Loucy (cell line): ENCODE measurements around the gene KLHDC4.

Experiments
- H2AFZ ChIP-seq: fragments of 200-600 bp; sonication (generic); 2 replicates; pipeline ENCODE4 v1.6.0; 2016; ENCODE audit warnings: antibody characterized with exemption, mild to moderate bottlenecking, low read length, moderate library complexity
- H3F3A ChIP-seq: fragments of 200-600 bp; 2 replicates; pipeline ENCODE4 v1.6.0; 2016; ENCODE audit warnings: antibody characterized with exemption, low read depth, mild to moderate bottlenecking
- H3K27me3 ChIP-seq: fragments of 200-600 bp; sonication (generic); 2 replicates; pipeline ENCODE4 v1.6.1; 2014; ENCODE audit warnings: low read length, mild to moderate bottlenecking; ENCODE audit not compliant: insufficient read depth, poor library complexity, severe bottlenecking
- H3K36me3 ChIP-seq: fragments of 200-600 bp; sonication (generic); 2 replicates; pipeline ENCODE4 v1.6.1; 2016; ENCODE audit warnings: low read length; ENCODE audit not compliant: insufficient read depth
- H3K4me1 ChIP-seq: fragments of 200-600 bp; sonication (generic); 2 replicates; pipeline ENCODE4 v1.5.1; 2014; ENCODE audit warnings: low read length, mild to moderate bottlenecking; ENCODE audit not compliant: insufficient read depth, poor library complexity, severe bottlenecking
- H3K4me2 ChIP-seq: fragments of 200-600 bp; sonication (generic); 2 replicates; pipeline ENCODE4 v1.6.0; 2014; ENCODE audit warnings: antibody characterized with exemption, low read length, low read depth, mild to moderate bottlenecking; ENCODE audit not compliant: poor library complexity, severe bottlenecking
- H3K4me3 ChIP-seq: fragments of 200-600 bp; sonication (generic); 2 replicates; pipeline ENCODE4 v1.5.1; 2014; ENCODE audit warnings: low read length, mild to moderate bottlenecking, mixed read lengths; ENCODE audit not compliant: poor library complexity, severe bottlenecking
- H3K79me2 ChIP-seq: fragments of 200-600 bp; sonication (generic); 2 replicates; pipeline ENCODE4 v1.6.1; 2014; ENCODE audit warnings: low read length; ENCODE audit not compliant: insufficient read depth
- H3K9ac ChIP-seq: fragments of 200-600 bp; sonication (generic); 2 replicates; pipeline ENCODE4 v1.6.0; 2014; ENCODE audit warnings: mild to moderate bottlenecking, low read depth, low read length, moderate library complexity; ENCODE audit not compliant: poor library complexity, severe bottlenecking
- H3K9me2 ChIP-seq: fragments of 200-600 bp; sonication (generic); replicated peaks from 2 replicates; pipeline ENCODE4 v1.6.1; 2016; ENCODE audit warnings: low read depth, low read length, mixed read lengths
- H3K9me3 ChIP-seq: fragments of 200-600 bp; sonication (generic); 2 replicates; pipeline ENCODE4 v1.6.1; 2014; ENCODE audit warnings: mild to moderate bottlenecking, antibody characterized with exemption, low read length, low read depth; ENCODE audit not compliant: insufficient read depth
- H4K20me1 ChIP-seq: fragments of 200-600 bp; sonication (generic); 2 replicates; pipeline ENCODE4 v1.6.0; 2014; ENCODE audit warnings: antibody characterized with exemption, low read length, mild to moderate bottlenecking; ENCODE audit not compliant: insufficient read depth, poor library complexity, severe bottlenecking
- CTCF ChIP-seq: fragments of 200-600 bp; sonication (generic); conservative IDR thresholded peaks from 2 replicates; pipeline ENCODE4 v1.5.1; 2014; ENCODE audit warnings: mild to moderate bottlenecking, antibody characterized with exemption, low read length
- EZH2phosphoT487 ChIP-seq: fragments of 200-600 bp; IDR thresholded peaks from 2 replicates; pipeline ENCODE4 v1.6.1; 2018; ENCODE audit warnings: antibody characterized with exemption, mild to moderate bottlenecking, moderate library complexity, borderline replicate concordance

The KLHDC4 gene

GRCh38 chr16:87687126-87687910 is 78.5 kb downstream of the KLHDC4 start:
- H3K79me2 ChIP-seq, result no peaks in the 10 kb centered on the region
- H3K9me2 ChIP-seq, result no peaks in the 10 kb centered on the region
- no peaks in the 10 kb centered on the region for H3K36me3 ChIP-seq
- H3K9me3 ChIP-seq, result no peaks in the 10 kb centered on the region
- H2AFZ ChIP-seq, result no peak overlapping the region
- H3K4me3 ChIP-seq, result no peak overlapping the region
- no peak overlapping the region for H3K9ac ChIP-seq
- no peaks in the 10 kb centered on the region for H4K20me1 ChIP-seq
- no peaks in the 10 kb centered on the region for H3K27me3 ChIP-seq
- H3K4me2 ChIP-seq, result no peak overlapping the region
- no peaks in the 10 kb centered on the region for H3F3A ChIP-seq
- TF ChIP-seq EZH2phosphoT487, result no peak
- no peak for TF ChIP-seq CTCF
- H3K4me1 ChIP-seq, result no peaks in the 10 kb centered on the region

DNA sequence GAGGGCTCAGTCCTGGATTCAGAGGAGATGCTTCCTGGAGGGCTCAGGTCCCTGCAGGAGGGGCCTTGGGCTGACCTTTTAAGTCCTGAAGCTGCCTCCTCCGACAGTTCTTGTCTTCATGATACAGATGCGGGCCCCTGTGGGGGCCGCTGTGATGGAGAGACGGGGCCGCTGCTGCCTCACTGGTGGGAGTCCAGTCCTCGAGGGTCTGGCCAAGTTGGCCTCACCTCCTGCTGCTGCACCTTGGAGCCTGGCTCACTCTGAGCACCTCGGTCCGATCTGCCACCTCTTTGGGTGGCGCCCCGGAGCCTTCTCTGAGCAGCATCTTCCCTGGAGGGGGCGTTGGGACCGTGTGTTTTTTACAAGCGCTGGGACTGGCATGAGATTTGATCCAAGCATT is 79.1 kb downstream of the KLHDC4 start:
- Histone ChIP-seq H3K9me3 (no peaks in the 10 kb centered on the region), H3K79me2 (no peaks in the 10 kb centered on the region), H3K4me3 (no peak overlapping the region), H3K9me2 (no peaks in the 10 kb centered on the region), H3K36me3 (no peaks in the 10 kb centered on the region), H3F3A (no peaks in the 10 kb centered on the region), H3K4me1 (no peaks in the 10 kb centered on the region), H4K20me1 (no peaks in the 10 kb centered on the region), H3K4me2 (no peak overlapping the region), H2AFZ (no peak overlapping the region), H3K9ac (no peak overlapping the region), H3K27me3 (no peaks in the 10 kb centered on the region)
- TF ChIP-seq EZH2phosphoT487 (no peak), CTCF (no peak)

DNA sequence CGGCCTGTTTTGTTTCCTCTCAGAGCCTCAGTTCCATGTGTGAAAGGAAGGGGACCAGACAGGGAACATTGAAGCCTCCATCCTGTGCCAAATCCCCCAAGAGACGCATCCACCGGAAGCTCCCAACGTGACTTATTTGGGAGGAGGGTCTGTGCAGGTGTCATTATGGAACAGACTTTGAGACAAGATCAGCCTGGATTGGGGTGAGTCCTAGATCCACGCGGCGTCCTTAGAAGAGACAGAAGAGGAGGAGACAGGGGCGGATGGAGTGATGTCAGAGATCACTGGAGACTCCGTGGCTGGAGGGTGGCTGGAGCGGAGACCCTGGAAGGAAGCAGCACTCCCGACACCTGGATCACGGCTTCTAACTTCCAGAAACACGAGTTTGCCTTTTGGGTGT is 80.0 kb downstream of the KLHDC4 start:
- Histone ChIP-seq H3K4me1 (no peaks in the 10 kb centered on the region), H4K20me1 (no peaks in the 10 kb centered on the region), H3K27me3 (no peaks in the 10 kb centered on the region), H2AFZ (no peak overlapping the region), H3K79me2 (no peaks in the 10 kb centered on the region), H3K9me3 (no peaks in the 10 kb centered on the region), H3K4me3 (no peak overlapping the region), H3F3A (no peaks in the 10 kb centered on the region), H3K36me3 (no peaks in the 10 kb centered on the region), H3K9me2 (no peaks in the 10 kb centered on the region), H3K4me2 (no peak overlapping the region), H3K9ac (no peak overlapping the region)
- TF ChIP-seq CTCF (no peak), EZH2phosphoT487 (no peak)
